Peyer's patch (tissue), 4 donors: ENCODE results near the gene SMARCD3.

ENCODE experiments used
- POLR2A ChIP-seq, 2 donors: fragments of 450-650 bp; IDR thresholded peaks; one replicate each; pipeline ENCODE4 v1.5.1; 2017; ENCODE audit warnings: antibody characterized with exemption in 2 of 2, mild to moderate bottlenecking in 2 of 2, moderate library complexity in 2 of 2
- TF ChIP-seq, protein P1 (sequence below), 6 experiments: fragments of 450-650 bp in 4 of 6; fragments of 200-600 bp in 2 of 6; sonication (generic) in 1 of 6; IDR thresholded peaks; one replicate each; pipeline ENCODE4 v1.5.1; 2017 to 2019; ENCODE audit warnings: antibody characterized with exemption in 6 of 6, mild to moderate bottlenecking in 3 of 6, moderate library complexity in 1 of 6

DNA sequence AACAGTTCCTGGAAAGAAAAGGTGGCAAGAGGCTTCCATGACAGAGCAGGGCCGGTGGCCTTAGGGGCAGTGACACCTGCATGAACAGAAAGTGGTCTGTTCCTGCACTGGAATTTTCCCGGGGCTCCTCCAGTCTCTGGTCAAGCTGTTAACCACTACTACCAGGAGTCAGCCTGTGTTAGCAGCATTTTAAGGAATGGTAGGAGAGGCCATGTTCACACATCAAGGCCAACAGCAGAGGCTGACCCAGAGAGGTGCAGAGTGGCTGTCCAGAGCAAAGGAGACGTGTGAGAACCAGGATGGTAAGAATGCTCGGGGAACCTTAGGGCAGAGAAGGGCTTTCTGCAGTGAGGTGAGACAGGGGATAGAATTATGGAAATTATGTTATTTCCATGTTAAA lies 46.7 kb downstream of the SMARCD3 start:
- TF ChIP-seq, protein P1, sequence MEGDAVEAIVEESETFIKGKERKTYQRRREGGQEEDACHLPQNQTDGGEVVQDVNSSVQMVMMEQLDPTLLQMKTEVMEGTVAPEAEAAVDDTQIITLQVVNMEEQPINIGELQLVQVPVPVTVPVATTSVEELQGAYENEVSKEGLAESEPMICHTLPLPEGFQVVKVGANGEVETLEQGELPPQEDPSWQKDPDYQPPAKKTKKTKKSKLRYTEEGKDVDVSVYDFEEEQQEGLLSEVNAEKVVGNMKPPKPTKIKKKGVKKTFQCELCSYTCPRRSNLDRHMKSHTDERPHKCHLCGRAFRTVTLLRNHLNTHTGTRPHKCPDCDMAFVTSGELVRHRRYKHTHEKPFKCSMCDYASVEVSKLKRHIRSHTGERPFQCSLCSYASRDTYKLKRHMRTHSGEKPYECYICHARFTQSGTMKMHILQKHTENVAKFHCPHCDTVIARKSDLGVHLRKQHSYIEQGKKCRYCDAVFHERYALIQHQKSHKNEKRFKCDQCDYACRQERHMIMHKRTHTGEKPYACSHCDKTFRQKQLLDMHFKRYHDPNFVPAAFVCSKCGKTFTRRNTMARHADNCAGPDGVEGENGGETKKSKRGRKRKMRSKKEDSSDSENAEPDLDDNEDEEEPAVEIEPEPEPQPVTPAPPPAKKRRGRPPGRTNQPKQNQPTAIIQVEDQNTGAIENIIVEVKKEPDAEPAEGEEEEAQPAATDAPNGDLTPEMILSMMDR (IDR thresholded peaks at IDR 0.05): no peak
- no peak for TF ChIP-seq POLR2A (IDR thresholded peaks at IDR 0.05)
